ENCODE results near the gene HOXC6. TPM values are rescaled to one million over a fixed set of nuclear protein-coding genes. Genes with fewer than 3 reads are reported as not detected.

HOXC6 gene
- total RNA-seq, 1 donor from 2014 or later: not detected

GRCh38 chr12:54049108-54049507 lies 20.9 kb downstream of the HOXC6 start:
- no peaks in the 10 kb centered on the region for H3F3A ChIP-seq (ENCODE audit: low read depth)
- no peak overlapping the region for H3K4me3 Mint-ChIP-seq
- DNase-seq (ENCODE audit: low spot score): no peak
- H3K4me1 Mint-ChIP-seq: no peaks in the 10 kb centered on the region
- H3K27me3 Mint-ChIP-seq (ENCODE audit: insufficient read depth, low read depth): peaks cover 93% of the 10 kb centered on the region
- H3K4me2 ChIP-seq: no peak overlapping the region
- no peaks in the 10 kb centered on the region for H3K79me2 ChIP-seq (ENCODE audit: low read depth)
- TF ChIP-seq EZH2 (IDR thresholded peaks at IDR 0.05) (peak; percentile 22), CTCF (IDR thresholded peaks at IDR 0.05) (no peak), EZH2phosphoT487 (IDR thresholded peaks at IDR 0.05) (peak; percentile 13)
- no peaks in the 10 kb centered on the region for H3K4me1 ChIP-seq
- H3K9me3 ChIP-seq (ENCODE audit: low read depth): no peaks in the 10 kb centered on the region
- no peak overlapping the region for H3K4me3 ChIP-seq
- peaks cover 83% of the 10 kb centered on the region for H4K20me1 ChIP-seq (ENCODE audit: low read depth)
- no peak overlapping the region for H2AFZ ChIP-seq (replicated peaks)
- H3K27ac ChIP-seq: no peak overlapping the region
- H3K27me3 ChIP-seq: peaks cover 100% of the 10 kb centered on the region
- H3K36me3 Mint-ChIP-seq: no peaks in the 10 kb centered on the region
- peaks cover 5% of the 10 kb centered on the region for H3K9me3 Mint-ChIP-seq
- no peak overlapping the region for H3K9ac ChIP-seq
- H3K27ac Mint-ChIP-seq: no peak overlapping the region
- H3K36me3 ChIP-seq: no peaks in the 10 kb centered on the region

DNA sequence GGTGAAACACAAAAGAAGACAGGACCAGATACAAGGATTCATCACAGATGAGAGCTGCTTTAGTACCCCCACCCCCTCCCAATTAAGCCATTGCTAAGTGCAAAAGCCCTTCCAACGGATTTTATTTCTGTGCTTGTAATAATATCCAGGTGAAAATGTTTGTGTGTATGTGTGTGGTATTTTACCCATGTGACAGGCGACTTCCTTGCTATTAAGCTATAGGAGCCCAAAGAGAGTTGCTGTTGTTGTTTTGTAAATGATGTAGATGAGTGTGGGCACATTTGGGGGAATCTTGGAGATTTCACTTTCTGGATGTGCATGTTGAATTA lies 22.2 kb downstream of the HOXC6 start:
- H3K27me3 Mint-ChIP-seq (ENCODE audit: insufficient read depth, low read depth): peaks cover 90% of the 10 kb centered on the region
- peaks cover 5% of the 10 kb centered on the region for H3K9me3 Mint-ChIP-seq
- H3K4me3 Mint-ChIP-seq: no peak overlapping the region
- H3K27ac Mint-ChIP-seq: no peak overlapping the region
- Histone ChIP-seq H3K27me3 (peaks cover 100% of the 10 kb centered on the region), H3K27ac (no peak overlapping the region), H2AFZ (replicated peaks) (no peak overlapping the region), H3K9me3 (ENCODE audit: low read depth) (no peaks in the 10 kb centered on the region), H3K4me1 (peaks cover 1% of the 10 kb centered on the region), H4K20me1 (ENCODE audit: low read depth) (peaks cover 90% of the 10 kb centered on the region), H3K4me2 (no peak overlapping the region), H3K36me3 (no peaks in the 10 kb centered on the region), H3F3A (ENCODE audit: low read depth) (no peaks in the 10 kb centered on the region), H3K4me3 (no peak overlapping the region), H3K9ac (no peak overlapping the region), H3K79me2 (ENCODE audit: low read depth) (no peaks in the 10 kb centered on the region)
- no peaks in the 10 kb centered on the region for H3K36me3 Mint-ChIP-seq
- no peaks in the 10 kb centered on the region for H3K4me1 Mint-ChIP-seq
- peak; percentile 2 for DNase-seq (ENCODE audit: low spot score)
- TF ChIP-seq EZH2phosphoT487 (IDR thresholded peaks at IDR 0.05) (peak; percentile 57), CTCF (IDR thresholded peaks at IDR 0.05) (no peak)

- Histone ChIP-seq H3K4me1 (peaks cover 7% of the 10 kb centered on the region), H3K4me3 (no peak overlapping the region), H2AFZ (replicated peaks) (no peak overlapping the region), H4K20me1 (ENCODE audit: low read depth) (peaks cover 86% of the 10 kb centered on the region), H3K27ac (no peak overlapping the region), H3K9ac (no peak overlapping the region), H3K9me3 (ENCODE audit: low read depth) (no peaks in the 10 kb centered on the region), H3F3A (ENCODE audit: low read depth) (no peaks in the 10 kb centered on the region), H3K79me2 (ENCODE audit: low read depth) (no peaks in the 10 kb centered on the region), H3K36me3 (no peaks in the 10 kb centered on the region), H3K4me2 (no peak overlapping the region), H3K27me3 (peaks cover 100% of the 10 kb centered on the region)
- no peak for DNase-seq (ENCODE audit: low spot score)
- no peaks in the 10 kb centered on the region for H3K4me1 Mint-ChIP-seq
- H3K27me3 Mint-ChIP-seq (ENCODE audit: insufficient read depth, low read depth): peaks cover 90% of the 10 kb centered on the region
- H3K4me3 Mint-ChIP-seq: no peak overlapping the region
- peaks cover 5% of the 10 kb centered on the region for H3K9me3 Mint-ChIP-seq
- H3K36me3 Mint-ChIP-seq: no peaks in the 10 kb centered on the region
- no peak for TF ChIP-seq EZH2phosphoT487 (IDR thresholded peaks at IDR 0.05)
- TF ChIP-seq EZH2 (IDR thresholded peaks at IDR 0.05): no peak
- TF ChIP-seq CTCF (IDR thresholded peaks at IDR 0.05): no peak
- no peak overlapping the region for H3K27ac Mint-ChIP-seq
Measured at GRCh38 chr12:54051026-54051842, 23.0 kb downstream of the HOXC6 start.
